ENCODE results near the gene UBE2C.

The UBE2C gene

GRCh38 chr20:45851501-45851900 is 39.1 kb downstream of the UBE2C start:
- no peak overlapping the region for H3K4me3 ChIP-seq (ENCODE audit: insufficient read depth in 1 of 2, low read depth in 1 of 2, low read length in 2 of 2)
- H2BK12ac ChIP-seq (ENCODE audit: low read length in 2 of 2), result no peak overlapping the region
- H4K91ac ChIP-seq (ENCODE audit: low read length), result no peak overlapping the region
- H3K27ac ChIP-seq (ENCODE audit: low read length, poor library complexity, severe bottlenecking), result no peak overlapping the region
- no peaks in the 10 kb centered on the region for H3K9me3 ChIP-seq (ENCODE audit: control insufficient read depth, low read length)
- H3K27me3 ChIP-seq (ENCODE audit: control insufficient read depth in 1 of 2, insufficient read depth in 1 of 2, low read length in 2 of 2), result no peaks in the 10 kb centered on the region
- no peak overlapping the region for H3K4me2 ChIP-seq (ENCODE audit: low read length, poor library complexity, severe bottlenecking)
- peaks cover 33% of the 10 kb centered on the region for H3K79me1 ChIP-seq (replicated peaks; ENCODE audit: low read length, poor library complexity, severe bottlenecking)
- H3K4ac ChIP-seq (ENCODE audit: low read depth in 1 of 2, low read length in 2 of 2), result no peak overlapping the region
- no peak overlapping the region for H3K18ac ChIP-seq (ENCODE audit: low read depth in 1 of 2, low read length in 2 of 2)
- peaks cover 13% of the 10 kb centered on the region for H3K4me1 ChIP-seq (ENCODE audit: control insufficient read depth, insufficient read depth, low read depth, low read length)
- no peak overlapping the region for H2BK15ac ChIP-seq (ENCODE audit: low read depth, poor library complexity, severe bottlenecking)
- H2BK120ac ChIP-seq (ENCODE audit: low read depth, low read length), result no peak overlapping the region
- no peak overlapping the region for H3K9ac ChIP-seq (ENCODE audit: low read length)
- no peak for DNase-seq
- H2BK5ac ChIP-seq (ENCODE audit: low read depth, low read length, poor library complexity, severe bottlenecking), result no peak overlapping the region
- H2AFZ ChIP-seq (ENCODE audit: low read depth, low read length), result no peak overlapping the region
- H3K36me3 ChIP-seq (ENCODE audit: control insufficient read depth in 1 of 2, insufficient read depth in 2 of 2, low read depth in 1 of 2, low read length in 2 of 2), result peaks cover 21 to 58% of the 10 kb centered on the region in 2 experiments
- no peak overlapping the region for H4K8ac ChIP-seq (ENCODE audit: low read length)
- H3K23ac ChIP-seq (ENCODE audit: low read length in 2 of 2), result no peak overlapping the region
- no peak overlapping the region for H3K14ac ChIP-seq (ENCODE audit: low read length in 2 of 2)
- no peak overlapping the region for H2AK5ac ChIP-seq (ENCODE audit: low read length, severe bottlenecking)

GRCh38 chr20:45852326-45852725 is 39.9 kb downstream of the UBE2C start:
- Histone ChIP-seq H3K9me3 (ENCODE audit: control insufficient read depth, low read length) (no peaks in the 10 kb centered on the region), H3K4me2 (ENCODE audit: low read length, poor library complexity, severe bottlenecking) (no peak overlapping the region), H3K4ac (ENCODE audit: low read depth in 1 of 2, low read length in 2 of 2) (no peak overlapping the region), H2AFZ (ENCODE audit: low read depth, low read length) (no peak overlapping the region), H3K79me1 (replicated peaks; ENCODE audit: low read length, poor library complexity, severe bottlenecking) (peaks cover 33% of the 10 kb centered on the region), H2BK15ac (ENCODE audit: low read depth, poor library complexity, severe bottlenecking) (no peak overlapping the region), H3K4me1 (ENCODE audit: control insufficient read depth, insufficient read depth, low read depth, low read length) (peaks cover 16% of the 10 kb centered on the region), H2BK5ac (ENCODE audit: low read depth, low read length, poor library complexity, severe bottlenecking) (no peak overlapping the region), H3K23ac (ENCODE audit: low read length in 2 of 2) (no peak overlapping the region), H3K36me3 (ENCODE audit: control insufficient read depth in 1 of 2, insufficient read depth in 2 of 2, low read depth in 1 of 2, low read length in 2 of 2) (peaks cover 21 to 51% of the 10 kb centered on the region in 2 experiments), H4K91ac (ENCODE audit: low read length) (no peak overlapping the region), H3K4me3 (ENCODE audit: insufficient read depth in 1 of 2, low read depth in 1 of 2, low read length in 2 of 2) (no peak overlapping the region), H3K18ac (ENCODE audit: low read depth in 1 of 2, low read length in 2 of 2) (no peak overlapping the region), H2BK12ac (ENCODE audit: low read length in 2 of 2) (no peak overlapping the region), H3K27ac (ENCODE audit: low read length, poor library complexity, severe bottlenecking) (no peak overlapping the region), H3K9ac (ENCODE audit: low read length) (no peak overlapping the region), H3K14ac (ENCODE audit: low read length in 2 of 2) (no peak overlapping the region), H4K8ac (ENCODE audit: low read length) (no peak overlapping the region), H2BK120ac (ENCODE audit: low read depth, low read length) (no peak overlapping the region), H3K27me3 (ENCODE audit: control insufficient read depth in 1 of 2, insufficient read depth in 1 of 2, low read length in 2 of 2) (no peaks in the 10 kb centered on the region), H2AK5ac (ENCODE audit: low read length, severe bottlenecking) (no peak overlapping the region)
- WGBS, result 99% methylated on average over 6 of the region's 6 CpGs
- no peak for DNase-seq

DNA sequence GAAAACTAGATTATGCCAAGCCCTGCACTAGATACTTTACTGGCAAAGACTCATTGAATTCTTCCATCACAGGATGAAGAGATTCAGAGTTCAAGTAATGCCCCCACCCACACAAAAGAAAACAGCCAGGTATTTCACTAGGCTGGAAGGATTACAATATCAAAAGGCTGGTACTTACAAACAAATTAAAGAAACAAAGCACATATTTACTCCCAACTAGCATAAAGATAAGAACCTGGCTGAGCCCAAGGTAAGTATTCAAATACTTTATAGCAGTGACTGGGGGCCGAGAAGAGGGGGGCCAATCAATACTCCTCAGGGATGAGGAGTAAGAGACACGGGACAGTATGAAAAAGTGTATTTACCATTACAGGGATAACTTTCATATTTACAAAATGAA is 41.0 kb downstream of the UBE2C start:
- Histone ChIP-seq H3K18ac (ENCODE audit: low read depth in 1 of 2, low read length in 2 of 2) (no peak overlapping the region), H3K4me1 (ENCODE audit: control insufficient read depth, insufficient read depth, low read depth, low read length) (peaks cover 22% of the 10 kb centered on the region), H2BK120ac (ENCODE audit: low read depth, low read length) (no peak overlapping the region), H2BK5ac (ENCODE audit: low read depth, low read length, poor library complexity, severe bottlenecking) (no peak overlapping the region), H3K4me3 (ENCODE audit: insufficient read depth in 1 of 2, low read depth in 1 of 2, low read length in 2 of 2) (no peak overlapping the region), H3K9me3 (ENCODE audit: control insufficient read depth, low read length) (no peaks in the 10 kb centered on the region), H2AFZ (ENCODE audit: low read depth, low read length) (no peak overlapping the region), H4K8ac (ENCODE audit: low read length) (no peak overlapping the region), H3K23ac (ENCODE audit: low read length in 2 of 2) (no peak overlapping the region), H3K36me3 (ENCODE audit: control insufficient read depth in 1 of 2, insufficient read depth in 2 of 2, low read depth in 1 of 2, low read length in 2 of 2) (peaks cover 18 to 45% of the 10 kb centered on the region in 2 experiments), H3K4ac (ENCODE audit: low read depth in 1 of 2, low read length in 2 of 2) (no peak overlapping the region), H4K91ac (ENCODE audit: low read length) (no peak overlapping the region), H3K27me3 (ENCODE audit: control insufficient read depth in 1 of 2, insufficient read depth in 1 of 2, low read length in 2 of 2) (no peaks in the 10 kb centered on the region), H3K9ac (ENCODE audit: low read length) (no peak overlapping the region), H3K14ac (ENCODE audit: low read length in 2 of 2) (no peak overlapping the region), H2BK15ac (ENCODE audit: low read depth, poor library complexity, severe bottlenecking) (no peak overlapping the region), H2BK12ac (ENCODE audit: low read length in 2 of 2) (no peak overlapping the region), H3K4me2 (ENCODE audit: low read length, poor library complexity, severe bottlenecking) (no peak overlapping the region), H2AK5ac (ENCODE audit: low read length, severe bottlenecking) (no peak overlapping the region), H3K79me1 (replicated peaks; ENCODE audit: low read length, poor library complexity, severe bottlenecking) (peaks cover 35% of the 10 kb centered on the region), H3K27ac (ENCODE audit: low read length, poor library complexity, severe bottlenecking) (no peak overlapping the region)
- no peak for DNase-seq
- 89% methylated on average over 1 of the region's 2 CpGs for WGBS

DNA sequence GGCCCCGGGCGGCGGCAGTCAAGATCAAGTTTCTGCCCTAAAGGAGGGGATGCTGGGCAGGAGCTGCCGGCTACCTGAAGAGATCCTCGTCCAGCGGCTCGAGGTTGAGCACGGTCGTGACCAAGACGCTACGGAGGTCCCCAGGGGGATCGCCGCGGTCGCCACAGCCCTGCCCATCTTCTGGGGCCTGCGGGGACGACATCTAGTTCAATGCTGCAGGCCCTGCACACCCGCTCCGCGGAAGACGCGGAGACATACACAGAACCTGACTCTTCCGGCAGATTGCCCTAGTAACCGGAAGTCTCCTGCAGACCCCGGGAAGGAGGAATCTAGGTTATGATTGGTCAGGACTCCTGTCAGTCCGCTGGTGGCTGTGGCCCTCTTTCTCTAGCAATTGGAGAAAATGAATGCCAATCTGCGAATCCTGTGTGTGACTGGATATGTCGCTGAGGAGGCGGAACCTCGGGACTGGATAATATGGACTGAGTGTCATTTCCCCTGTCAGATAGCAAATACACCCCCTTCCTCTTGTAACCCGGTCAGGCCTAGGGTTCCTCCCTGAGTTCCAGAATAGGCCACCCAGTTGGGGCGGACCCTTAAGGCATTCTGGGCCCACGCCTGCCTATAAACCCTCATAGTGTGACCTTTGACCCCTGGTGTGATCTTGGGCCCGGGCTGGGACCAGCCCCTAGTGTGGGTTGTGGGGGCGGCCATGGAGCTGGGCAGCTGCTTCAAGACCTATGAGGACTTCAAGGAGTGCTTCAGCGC is 44.9 kb downstream of the UBE2C start, which contains the start of the genes ACOT8 and ZSWIM3:
Gene ACOT8, minus strand, starts transcription at position 279 of the 768 bp plus-strand sequence. Its CDS starts 77 bp downstream, at position 202.
Gene ZSWIM3, plus strand, starts transcription at position 501 of the 768 bp plus-strand sequence. Its CDS starts 212 bp downstream, at position 713.
- Histone ChIP-seq H3K9me3 (ENCODE audit: control insufficient read depth, low read length) (no peaks in the 10 kb centered on the region), H3K79me1 (replicated peaks; ENCODE audit: low read length, poor library complexity, severe bottlenecking) (peaks cover 32% of the 10 kb centered on the region), H3K23ac (ENCODE audit: low read length in 2 of 2) (peak within 1 kb of the TSS in 1 of 2 experiments; percentile 23), H4K8ac (ENCODE audit: low read length) (peak within 1 kb of the TSS; percentile 96), H3K36me3 (ENCODE audit: control insufficient read depth in 1 of 2, insufficient read depth in 2 of 2, low read depth in 1 of 2, low read length in 2 of 2) (peaks cover 5 to 21% of the 10 kb centered on the region in 2 experiments), H3K18ac (ENCODE audit: low read depth in 1 of 2, low read length in 2 of 2) (peak within 1 kb of the TSS; percentile 78 to 90), H2AFZ (ENCODE audit: low read depth, low read length) (peak within 1 kb of the TSS; percentile 83), H3K14ac (ENCODE audit: low read length in 2 of 2) (peak within 1 kb of the TSS; percentile 21 to 83), H4K91ac (ENCODE audit: low read length) (peak within 1 kb of the TSS; percentile 34), H2BK15ac (ENCODE audit: low read depth, poor library complexity, severe bottlenecking) (peak within 1 kb of the TSS; percentile 77), H2BK120ac (ENCODE audit: low read depth, low read length) (peak within 1 kb of the TSS; percentile 38), H2BK5ac (ENCODE audit: low read depth, low read length, poor library complexity, severe bottlenecking) (no peak within 1 kb of the TSS), H3K9ac (ENCODE audit: low read length) (peak within 1 kb of the TSS; percentile 90), H3K4ac (ENCODE audit: low read depth in 1 of 2, low read length in 2 of 2) (peak within 1 kb of the TSS in 1 of 2 experiments; percentile 88), H3K4me1 (ENCODE audit: control insufficient read depth, insufficient read depth, low read depth, low read length) (peaks cover 23% of the 10 kb centered on the region), H3K4me2 (ENCODE audit: low read length, poor library complexity, severe bottlenecking) (peak within 1 kb of the TSS; percentile 64), H3K27ac (ENCODE audit: low read length, poor library complexity, severe bottlenecking) (peak within 1 kb of the TSS; percentile 73), H3K27me3 (ENCODE audit: control insufficient read depth in 1 of 2, insufficient read depth in 1 of 2, low read length in 2 of 2) (no peaks in the 10 kb centered on the region), H2BK12ac (ENCODE audit: low read length in 2 of 2) (no peak within 1 kb of the TSS), H3K4me3 (ENCODE audit: insufficient read depth in 1 of 2, low read depth in 1 of 2, low read length in 2 of 2) (peak within 1 kb of the TSS; percentile 79 to 94), H2AK5ac (ENCODE audit: low read length, severe bottlenecking) (peak within 1 kb of the TSS; percentile 57)
- WGBS, result under 1% methylated on average over 35 of the region's 36 CpGs
- peak; percentile 100 for DNase-seq

Data from mesenchymal stem cell (in vitro differentiated cells and primary cell).